ENCODE measurements around the gene RET.

Gene RET

DNA sequence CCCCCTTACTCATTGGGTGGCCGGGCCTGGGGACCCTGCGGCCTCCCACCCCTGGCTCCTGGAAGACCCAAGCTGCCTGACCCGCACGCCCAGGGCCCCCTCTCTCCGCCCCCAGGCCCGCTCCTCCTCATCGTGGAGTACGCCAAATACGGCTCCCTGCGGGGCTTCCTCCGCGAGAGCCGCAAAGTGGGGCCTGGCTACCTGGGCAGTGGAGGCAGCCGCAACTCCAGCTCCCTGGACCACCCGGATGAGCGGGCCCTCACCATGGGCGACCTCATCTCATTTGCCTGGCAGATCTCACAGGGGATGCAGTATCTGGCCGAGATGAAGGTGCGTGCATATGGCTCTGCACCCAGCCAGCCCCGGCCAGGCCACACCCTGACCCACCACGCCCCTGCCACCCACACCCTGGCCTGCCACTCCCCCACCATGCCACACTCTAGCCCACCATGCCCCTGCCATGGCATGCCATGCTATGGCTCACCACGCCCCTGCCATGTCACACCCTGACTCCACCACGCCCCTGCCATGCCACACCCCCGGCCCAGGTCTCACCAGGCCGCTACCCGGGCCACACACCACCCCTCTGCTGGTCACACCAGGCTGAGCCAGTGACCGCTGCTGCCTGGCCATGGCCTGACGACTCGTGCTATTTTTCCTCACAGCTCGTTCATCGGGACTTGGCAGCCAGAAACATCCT lies 42.7 kb downstream of the RET start:
- no peak for DNase-seq (ENCODE audit: low read depth in 2 of 2, low spot score in 1 of 2)

DNA sequence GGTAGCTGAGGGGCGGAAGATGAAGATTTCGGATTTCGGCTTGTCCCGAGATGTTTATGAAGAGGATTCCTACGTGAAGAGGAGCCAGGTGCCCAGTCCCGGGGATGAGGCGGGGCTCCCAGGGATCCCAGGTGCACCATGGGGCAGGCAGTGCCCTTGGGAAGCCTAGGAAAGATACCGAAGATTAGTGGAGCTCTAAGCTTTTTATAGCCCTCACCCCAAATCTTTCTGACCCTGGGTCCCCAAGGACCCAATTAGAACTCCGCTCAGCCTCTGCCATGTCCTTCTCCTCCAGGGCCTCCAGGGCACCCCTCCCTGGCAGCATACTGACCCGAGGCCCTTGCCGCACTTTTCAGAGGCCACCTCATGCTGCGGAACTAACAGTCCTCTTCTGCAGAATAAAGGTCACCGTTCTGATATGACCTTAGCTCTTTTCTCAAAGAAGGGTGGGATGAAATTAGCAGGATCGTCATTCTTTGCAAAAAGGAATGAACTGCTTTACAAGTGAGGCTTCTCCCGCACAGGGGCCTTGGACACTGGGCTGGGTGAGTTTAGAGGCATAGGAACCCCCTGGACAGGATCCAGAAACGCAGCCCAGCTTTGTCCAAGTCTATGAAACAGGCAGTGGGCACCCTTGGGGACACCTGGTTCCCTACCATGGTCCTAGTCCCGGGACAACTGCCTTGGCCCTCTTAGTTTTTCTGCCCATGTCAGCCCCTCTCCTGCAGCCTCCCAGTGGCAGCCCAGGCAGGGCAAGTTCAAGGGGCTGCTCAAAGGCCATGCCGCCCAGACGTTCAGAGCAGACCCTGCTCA lies 43.5 kb downstream of the RET start:
- DNase-seq (ENCODE audit: low read depth in 2 of 2, low spot score in 1 of 2): no peak

DNA sequence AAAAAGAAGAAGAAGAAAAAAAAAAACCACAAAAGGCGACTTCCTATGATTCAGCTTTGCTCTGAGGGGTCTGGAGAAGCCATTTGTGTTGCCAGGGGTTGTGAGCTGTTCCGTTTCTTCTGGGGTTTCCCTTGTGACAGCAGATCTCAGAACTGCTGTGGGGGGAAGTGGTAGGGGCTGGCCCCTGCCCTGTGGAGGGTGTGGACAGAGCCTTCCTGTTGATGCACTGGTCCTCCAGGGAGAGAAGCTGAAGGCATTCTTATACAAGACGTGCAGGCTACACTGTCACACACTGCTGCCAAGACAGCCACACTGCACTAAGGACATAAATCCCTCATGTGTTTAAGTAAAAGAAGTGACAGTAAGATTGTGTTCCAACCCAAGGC lies 44.1 kb downstream of the RET start:
- no peak for DNase-seq (ENCODE audit: low read depth in 2 of 2, low spot score in 1 of 2)

DNA sequence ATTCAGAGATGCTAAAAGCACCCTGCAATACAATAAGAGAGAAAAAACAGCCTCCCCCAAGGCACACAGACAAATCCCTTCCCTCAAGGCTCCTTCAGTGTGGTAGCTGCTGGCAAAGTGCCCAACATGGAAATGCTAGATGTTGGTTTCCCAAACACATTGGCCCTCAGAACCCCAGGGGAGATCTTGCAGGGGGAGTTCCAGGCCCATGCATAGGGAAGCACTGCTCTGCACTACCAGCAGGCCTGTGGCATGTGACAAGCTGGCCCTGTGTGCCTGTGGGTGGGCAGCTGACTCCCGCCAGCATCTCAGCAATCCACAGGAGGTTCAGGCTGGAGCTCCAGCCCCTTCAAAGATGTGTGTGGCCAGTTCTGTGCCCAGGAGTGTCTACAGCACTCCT lies 44.6 kb downstream of the RET start:
- no peak for DNase-seq (ENCODE audit: low read depth in 2 of 2, low spot score in 1 of 2)

DNA sequence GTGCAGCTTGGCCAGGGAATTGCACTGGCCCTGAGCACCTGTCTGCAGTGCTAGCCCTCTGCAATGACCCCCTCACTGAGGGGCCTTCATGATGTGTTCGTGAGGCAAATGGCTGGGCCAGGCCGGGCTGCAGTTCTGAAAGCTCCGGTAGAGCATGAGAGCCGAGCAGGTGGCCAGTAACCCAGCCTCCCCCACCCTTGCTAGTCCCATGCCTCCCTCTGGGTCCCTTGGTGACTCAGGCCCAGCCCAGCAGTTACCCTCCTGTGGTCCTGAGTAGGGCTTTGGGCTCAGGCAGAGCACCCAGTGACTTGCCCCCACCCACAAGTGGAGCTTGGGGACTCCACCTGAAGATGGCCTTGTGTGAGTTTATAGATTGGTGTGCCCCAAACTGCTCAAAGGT lies 45.2 kb downstream of the RET start:
- no peak for DNase-seq (ENCODE audit: low read depth in 2 of 2, low spot score in 1 of 2)

DNA sequence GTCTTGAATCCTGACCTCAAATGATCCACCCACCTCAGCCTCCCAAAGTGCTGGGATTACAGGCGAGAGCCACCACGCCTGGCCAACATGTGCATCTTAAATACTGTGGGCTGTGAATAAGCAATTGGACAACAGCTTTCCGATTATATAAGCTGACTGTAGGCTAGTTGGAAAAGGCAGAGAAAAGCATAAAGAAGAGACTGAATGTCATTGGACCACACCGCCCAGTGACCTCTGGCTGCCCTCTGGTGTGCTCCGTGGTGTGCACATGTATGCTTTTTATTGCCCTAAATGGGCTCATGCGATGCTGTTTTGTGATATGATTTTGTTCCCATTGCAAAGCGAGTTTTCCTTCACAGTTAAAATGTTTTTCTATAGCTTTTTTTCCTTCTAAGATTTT lies 46.0 kb downstream of the RET start:
- DNase-seq (ENCODE audit: low read depth in 2 of 2, low spot score in 1 of 2): no peak

DNA sequence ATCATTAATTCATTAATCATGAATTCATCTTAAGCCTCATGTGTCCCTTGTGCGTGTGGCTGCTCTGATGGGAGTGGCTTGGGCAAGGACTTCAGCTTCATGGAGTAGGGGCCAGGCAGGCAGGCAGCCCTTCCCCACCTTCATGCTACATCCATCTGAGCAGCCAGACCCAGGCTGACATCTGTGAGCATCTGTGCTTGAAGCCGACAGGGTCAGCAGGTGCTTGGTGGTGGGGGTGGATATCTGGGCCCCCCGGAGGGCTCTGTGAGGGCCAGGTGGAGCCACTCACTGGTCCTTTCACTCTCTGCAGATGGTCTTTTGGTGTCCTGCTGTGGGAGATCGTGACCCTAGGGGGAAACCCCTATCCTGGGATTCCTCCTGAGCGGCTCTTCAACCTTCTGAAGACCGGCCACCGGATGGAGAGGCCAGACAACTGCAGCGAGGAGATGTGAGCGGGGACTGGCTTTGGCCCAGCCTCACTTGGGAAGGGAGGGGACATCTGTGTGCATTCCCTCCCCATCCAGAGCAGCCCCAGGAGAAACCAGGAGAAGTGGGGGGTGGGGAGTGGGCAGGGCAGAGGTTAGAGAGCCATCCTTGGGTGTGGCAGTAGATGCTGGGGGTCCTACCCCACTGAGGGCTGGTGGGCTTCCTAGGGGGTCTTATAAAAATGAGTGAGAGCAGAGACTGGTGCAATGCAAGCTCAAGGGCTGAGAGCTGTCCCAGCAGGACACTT lies 46.7 kb downstream of the RET start:
- no peak for DNase-seq (ENCODE audit: low read depth in 2 of 2, low spot score in 1 of 2)

DNA sequence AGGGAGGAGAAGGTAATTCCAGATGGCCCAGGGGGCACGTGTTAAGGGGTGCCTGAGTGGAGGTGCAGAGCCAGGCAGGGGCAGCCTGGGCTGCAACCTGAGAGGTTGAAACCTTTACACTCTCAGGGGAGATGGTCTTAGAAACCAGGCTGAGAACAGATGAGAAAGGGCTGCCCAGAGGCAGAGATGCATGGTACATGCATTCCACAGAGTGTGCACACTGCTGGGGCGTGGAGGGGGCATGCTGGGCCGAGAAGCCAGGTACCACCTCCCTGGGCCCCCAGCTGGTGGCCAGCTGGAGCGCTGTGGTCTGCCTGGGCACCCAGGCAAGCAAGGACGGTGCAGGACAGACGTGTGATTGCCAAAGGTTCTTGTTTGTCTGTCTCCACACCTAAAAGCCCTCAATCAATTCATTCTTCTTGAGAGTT lies 47.2 kb downstream of the RET start:
- no peak for DNase-seq (ENCODE audit: low read depth in 2 of 2, low spot score in 1 of 2)

DNA sequence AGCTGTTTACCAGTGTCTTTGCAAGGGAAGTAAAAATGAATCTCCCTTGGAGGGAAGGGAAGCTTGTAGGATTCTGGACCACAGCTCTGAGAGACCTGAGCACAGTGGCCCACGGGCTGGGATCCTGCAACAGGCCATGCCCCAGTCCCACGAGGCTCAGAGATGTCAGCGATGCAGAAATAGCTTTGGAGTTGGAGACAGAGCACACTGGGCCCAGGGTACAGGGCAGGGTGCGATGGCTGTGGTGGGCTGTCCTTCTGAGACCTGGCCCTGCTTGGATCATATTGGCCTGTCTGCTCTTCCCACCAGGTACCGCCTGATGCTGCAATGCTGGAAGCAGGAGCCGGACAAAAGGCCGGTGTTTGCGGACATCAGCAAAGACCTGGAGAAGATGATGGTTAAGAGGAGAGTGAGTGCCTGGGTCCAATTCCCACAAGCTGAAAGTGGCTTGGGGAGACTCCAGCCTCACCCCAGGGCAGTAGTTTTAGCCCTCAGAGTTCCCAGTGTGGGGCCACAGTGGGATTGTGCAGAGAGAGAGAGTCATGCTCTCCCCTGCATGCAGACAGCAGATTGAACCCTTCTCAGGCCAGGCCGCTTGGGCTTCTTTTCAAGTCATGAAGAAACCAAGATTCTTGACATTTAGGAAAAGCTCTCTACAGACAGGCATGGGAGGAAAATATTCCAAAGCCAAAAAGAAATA lies 47.9 kb downstream of the RET start:
- DNase-seq (ENCODE audit: low read depth in 2 of 2, low spot score in 1 of 2): no peak

DNA sequence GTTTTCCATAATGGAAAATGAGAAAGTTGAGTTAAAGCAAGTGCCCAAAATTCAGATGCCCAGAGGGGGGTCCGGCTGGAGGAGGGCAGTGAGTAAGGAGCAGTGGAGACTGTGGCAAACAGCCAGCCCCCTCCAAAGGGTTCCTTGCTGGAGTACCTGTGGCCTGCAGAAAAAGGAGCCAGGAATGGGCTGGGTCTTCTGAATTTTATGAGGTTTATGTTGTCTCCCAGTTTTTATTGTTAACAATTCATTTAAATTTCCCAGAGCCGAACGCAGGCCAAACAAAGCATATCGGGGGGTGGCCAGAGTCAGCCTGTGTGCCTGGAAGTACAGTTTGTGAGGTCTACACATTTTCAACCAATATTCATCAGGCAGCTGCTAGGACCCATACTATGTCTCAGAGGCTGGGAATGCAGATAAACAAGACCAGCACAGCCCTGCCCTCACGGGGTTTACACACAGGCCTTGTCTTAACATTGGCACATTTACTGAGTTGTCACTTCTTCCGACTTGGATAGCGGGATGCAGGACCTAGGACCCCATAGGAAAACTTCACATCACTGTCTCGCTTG lies 48.5 kb downstream of the RET start:
- no peak for DNase-seq (ENCODE audit: low read depth in 2 of 2, low spot score in 1 of 2)

DNA sequence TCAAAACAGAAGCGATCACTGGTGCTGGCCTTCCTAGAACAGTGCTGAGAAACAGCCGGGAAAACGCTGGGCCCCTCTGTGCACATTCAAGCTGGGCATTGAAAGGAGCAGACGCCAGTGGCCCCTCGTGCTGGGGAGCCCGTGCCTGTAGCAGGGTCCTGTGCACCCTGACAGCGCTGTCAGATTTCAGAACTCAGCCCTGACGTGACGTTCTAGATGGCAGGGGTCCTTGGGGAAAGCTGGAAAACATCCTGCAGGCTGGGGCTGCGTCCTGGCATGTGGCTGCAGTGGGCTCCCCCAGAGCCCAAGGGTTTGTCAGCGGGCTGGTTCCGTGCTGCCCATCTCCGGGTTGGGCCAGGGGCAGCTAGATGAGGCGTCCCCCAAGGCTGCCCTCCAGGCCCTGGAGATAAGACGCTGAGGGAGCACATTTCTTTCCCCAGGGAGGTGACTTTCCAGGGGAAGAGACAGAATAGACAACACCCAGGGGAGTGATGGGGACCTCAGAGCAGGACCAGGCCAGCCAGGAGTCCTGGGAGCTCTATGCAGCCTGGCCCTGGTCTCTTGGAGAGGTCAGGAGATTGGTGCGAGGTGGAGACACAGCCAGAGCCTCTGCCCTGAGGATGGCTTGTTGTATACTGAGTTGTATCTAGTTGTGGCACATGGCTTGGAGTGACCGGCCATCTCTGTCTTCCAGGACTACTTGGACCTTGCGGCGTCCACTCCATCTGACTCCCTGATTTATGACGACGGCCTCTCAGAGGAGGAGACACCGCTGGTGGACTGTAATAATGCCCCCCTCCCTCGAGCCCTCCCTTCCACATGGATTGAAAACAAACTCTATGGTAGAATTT lies 49.2 kb downstream of the RET start:
- no peak for DNase-seq (ENCODE audit: low read depth in 2 of 2, low spot score in 1 of 2)

DNA sequence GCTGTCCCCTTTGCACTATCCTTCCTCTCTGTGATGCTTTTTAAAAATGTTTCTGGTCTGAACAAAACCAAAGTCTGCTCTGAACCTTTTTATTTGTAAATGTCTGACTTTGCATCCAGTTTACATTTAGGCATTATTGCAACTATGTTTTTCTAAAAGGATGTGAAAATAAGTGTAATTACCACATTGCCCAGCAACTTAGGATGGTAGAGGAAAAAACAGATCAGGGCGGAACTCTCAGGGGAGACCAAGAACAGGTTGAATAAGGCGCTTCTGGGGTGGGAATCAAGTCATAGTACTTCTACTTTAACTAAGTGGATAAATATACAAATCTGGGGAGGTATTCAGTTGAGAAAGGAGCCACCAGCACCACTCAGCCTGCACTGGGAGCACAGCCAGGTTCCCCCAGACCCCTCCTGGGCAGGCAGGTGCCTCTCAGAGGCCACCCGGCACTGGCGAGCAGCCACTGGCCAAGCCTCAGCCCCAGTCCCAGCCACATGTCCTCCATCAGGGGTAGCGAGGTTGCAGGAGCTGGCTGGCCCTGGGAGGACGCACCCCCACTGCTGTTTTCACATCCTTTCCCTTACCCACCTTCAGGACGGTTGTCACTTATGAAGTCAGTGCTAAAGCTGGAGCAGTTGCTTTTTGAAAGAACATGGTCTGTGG lies 50.0 kb downstream of the RET start:
- no peak for DNase-seq (ENCODE audit: low read depth in 2 of 2, low spot score in 1 of 2)

DNA sequence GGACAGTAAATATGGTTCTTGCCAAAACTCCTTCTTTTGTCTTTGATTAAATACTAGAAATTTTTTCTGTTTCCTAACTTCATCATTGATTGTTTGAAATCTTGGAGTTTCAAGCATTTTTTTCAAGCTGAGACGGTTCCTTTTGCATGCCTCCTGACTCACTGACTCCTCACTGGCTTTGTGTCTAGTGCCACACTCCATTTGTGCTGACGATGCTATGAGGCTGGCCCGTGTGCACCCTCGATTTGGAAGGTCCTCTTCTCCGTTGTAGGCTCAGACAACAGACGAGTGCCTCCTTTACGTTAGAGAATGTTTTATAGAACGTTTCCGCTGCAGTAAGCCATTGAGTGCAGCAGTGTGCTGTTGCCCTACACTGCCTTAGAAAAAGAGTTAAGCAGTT lies 50.6 kb downstream of the RET start:
- DNase-seq (ENCODE audit: low read depth in 2 of 2, low spot score in 1 of 2): no peak

DNA sequence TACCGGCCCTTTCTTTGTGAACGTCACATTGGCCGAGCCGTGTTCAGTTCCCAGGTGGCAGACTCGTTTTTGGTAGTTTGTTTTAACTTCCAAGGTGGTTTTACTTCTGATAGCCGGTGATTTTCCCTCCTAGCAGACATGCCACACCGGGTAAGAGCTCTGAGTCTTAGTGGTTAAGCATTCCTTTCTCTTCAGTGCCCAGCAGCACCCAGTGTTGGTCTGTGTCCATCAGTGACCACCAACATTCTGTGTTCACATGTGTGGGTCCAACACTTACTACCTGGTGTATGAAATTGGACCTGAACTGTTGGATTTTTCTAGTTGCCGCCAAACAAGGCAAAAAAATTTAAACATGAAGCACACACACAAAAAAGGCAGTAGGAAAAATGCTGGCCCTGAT lies 51.5 kb downstream of the RET start:
- no peak for DNase-seq (ENCODE audit: low read depth in 2 of 2, low spot score in 1 of 2)

DNA sequence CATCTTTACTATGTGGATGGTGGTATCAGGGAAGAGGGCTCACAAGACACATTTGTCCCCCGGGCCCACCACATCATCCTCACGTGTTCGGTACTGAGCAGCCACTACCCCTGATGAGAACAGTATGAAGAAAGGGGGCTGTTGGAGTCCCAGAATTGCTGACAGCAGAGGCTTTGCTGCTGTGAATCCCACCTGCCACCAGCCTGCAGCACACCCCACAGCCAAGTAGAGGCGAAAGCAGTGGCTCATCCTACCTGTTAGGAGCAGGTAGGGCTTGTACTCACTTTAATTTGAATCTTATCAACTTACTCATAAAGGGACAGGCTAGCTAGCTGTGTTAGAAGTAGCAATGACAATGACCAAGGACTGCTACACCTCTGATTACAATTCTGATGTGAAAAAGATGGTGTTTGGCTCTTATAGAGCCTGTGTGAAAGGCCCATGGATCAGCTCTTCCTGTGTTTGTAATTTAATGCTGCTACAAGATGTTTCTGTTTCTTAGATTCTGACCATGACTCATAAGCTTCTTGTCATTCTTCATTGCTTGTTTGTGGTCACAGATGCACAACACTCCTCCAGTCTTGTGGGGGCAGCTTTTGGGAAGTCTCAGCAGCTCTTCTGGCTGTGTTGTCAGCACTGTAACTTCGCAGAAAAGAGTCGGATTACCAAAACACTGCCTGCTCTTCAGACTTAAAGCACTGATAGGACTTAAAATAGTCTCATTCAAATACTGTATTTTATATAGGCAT lies 52.3 kb downstream of the RET start:
- DNase-seq (ENCODE audit: low read depth in 2 of 2, low spot score in 1 of 2): no peak

DNA sequence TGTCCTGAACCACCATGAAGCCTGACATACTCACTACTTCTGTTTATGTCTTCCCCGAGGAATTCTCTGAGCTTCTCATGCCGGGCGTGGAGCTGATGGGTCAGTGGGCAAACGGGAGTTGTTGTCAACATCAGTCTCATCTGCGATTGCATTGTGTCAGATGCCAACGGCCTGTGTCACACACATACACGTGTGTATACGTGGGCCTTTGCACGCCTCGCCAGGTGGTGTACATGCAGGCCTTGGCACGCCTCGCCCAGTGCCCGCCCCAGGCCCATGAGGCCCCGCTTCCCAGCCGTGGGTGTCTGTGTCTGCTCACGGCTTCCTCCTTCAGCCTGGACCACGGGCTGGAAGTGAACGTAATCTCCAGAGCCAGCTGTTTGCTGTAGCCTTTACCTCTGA lies 53.9 kb downstream of the RET start:
- no peak for DNase-seq (ENCODE audit: low read depth in 2 of 2, low spot score in 1 of 2)

DNA sequence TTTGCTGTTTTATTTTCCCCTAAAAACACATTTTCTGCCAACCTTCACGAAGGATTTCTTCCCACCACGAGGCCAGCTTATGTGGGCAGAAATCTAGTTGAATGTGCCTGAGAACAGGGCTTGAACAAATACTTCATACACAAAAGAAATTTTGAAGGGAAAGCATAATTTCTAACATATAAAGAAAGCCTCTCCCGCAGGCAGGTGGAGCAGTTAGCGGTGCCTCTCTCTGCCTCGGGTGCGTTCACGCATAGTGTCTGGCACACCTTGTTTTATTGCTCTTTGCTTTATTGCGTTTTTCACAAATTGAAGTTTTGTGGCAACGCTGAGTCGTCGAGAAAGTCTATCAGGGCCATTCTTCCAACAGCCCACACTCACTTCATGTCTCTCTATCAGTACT lies 54.4 kb downstream of the RET start:
- no peak for DNase-seq (ENCODE audit: low read depth in 2 of 2, low spot score in 1 of 2)

DNA sequence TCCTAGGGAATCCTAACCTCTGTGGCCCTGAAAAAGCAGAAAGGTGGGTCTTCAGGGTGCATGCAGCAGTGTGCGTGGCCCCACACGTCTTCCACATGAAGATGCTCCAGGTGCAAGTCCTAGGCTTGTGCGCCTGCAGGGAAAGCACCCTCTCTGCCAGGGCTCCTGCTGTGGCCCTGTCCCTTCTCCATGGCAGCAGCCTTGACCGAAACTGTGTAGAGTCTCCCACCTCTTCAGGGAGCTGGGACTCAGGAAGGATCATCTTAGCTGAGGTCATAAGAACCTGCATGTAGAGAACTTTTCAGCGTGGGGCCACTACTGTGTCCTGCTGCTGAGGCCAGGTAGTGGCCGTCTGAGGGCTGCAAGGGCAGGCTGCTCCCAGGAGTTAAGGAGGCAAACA lies 55.0 kb downstream of the RET start:
- no peak for DNase-seq (ENCODE audit: low read depth in 2 of 2, low spot score in 1 of 2)

Measured in stimulated activated CD8-positive, alpha-beta memory T cell treated with anti-CD3 and anti-CD28 coated beads, Interleukin-4, amount 100 ng/mL, for 1 hour (primary cell).